ENCODE data around the gene SDCCAG8.

SDCCAG8 gene

DNA sequence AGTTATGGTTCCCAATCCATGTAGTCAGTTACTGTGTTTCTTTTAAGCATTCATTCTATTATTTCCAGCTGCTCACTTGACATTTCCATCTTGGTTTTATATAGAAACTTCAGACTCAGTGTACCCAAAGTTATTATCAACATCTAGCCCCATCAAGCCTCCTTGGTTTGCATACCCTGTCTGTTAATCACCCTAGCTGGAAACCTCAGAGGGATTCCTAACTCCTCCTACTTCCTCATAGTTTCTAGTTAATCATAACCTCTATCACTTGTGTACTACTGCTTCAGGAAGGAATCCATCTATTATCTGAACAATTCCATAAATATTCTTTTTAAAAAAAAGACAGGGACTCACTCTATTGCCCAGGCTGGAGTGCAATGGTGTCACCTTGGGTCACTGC is 293.3 kb downstream of the SDCCAG8 start:
- DNase-seq (ENCODE audit: low spot score), result no peak

Data from hematopoietic multipotent progenitor cell treated with erythropoietin and hydrocortisone succinate and interleukin-3 and kit ligand, for 15 days (in vitro differentiated cells).